Mucosa of stomach (tissue), 1 donor: ENCODE measurements around the gene AXDND1.

Source experiments
- H3K27me3 ChIP-seq: one replicate; pipeline ENCODE4 v1.7.0; 2013; ENCODE audit warnings: mild to moderate bottlenecking, low read length; ENCODE audit not compliant: control insufficient read depth, insufficient read depth
- H3K36me3 ChIP-seq: one replicate; pipeline ENCODE4 v1.7.0; 2013; ENCODE audit warnings: low read length; ENCODE audit not compliant: control insufficient read depth, insufficient read depth
- H3K4me1 ChIP-seq: one replicate; pipeline ENCODE4 v1.7.0; 2013; ENCODE audit warnings: mild to moderate bottlenecking, low read length; ENCODE audit not compliant: control insufficient read depth, insufficient read depth
- H3K4me3 ChIP-seq: one replicate; pipeline ENCODE4 v1.7.0; 2013; ENCODE audit warnings: low read length
- H3K9ac ChIP-seq: one replicate; pipeline ENCODE4 v1.7.0; 2013; ENCODE audit warnings: mild to moderate bottlenecking, low read length, moderate library complexity
- H3K9me3 ChIP-seq: one replicate; pipeline ENCODE4 v1.7.0; 2013; ENCODE audit warnings: mild to moderate bottlenecking, low read length, moderate library complexity; ENCODE audit not compliant: control insufficient read depth
- donor health status: Pancreatic carcinoma.

The AXDND1 gene

DNA sequence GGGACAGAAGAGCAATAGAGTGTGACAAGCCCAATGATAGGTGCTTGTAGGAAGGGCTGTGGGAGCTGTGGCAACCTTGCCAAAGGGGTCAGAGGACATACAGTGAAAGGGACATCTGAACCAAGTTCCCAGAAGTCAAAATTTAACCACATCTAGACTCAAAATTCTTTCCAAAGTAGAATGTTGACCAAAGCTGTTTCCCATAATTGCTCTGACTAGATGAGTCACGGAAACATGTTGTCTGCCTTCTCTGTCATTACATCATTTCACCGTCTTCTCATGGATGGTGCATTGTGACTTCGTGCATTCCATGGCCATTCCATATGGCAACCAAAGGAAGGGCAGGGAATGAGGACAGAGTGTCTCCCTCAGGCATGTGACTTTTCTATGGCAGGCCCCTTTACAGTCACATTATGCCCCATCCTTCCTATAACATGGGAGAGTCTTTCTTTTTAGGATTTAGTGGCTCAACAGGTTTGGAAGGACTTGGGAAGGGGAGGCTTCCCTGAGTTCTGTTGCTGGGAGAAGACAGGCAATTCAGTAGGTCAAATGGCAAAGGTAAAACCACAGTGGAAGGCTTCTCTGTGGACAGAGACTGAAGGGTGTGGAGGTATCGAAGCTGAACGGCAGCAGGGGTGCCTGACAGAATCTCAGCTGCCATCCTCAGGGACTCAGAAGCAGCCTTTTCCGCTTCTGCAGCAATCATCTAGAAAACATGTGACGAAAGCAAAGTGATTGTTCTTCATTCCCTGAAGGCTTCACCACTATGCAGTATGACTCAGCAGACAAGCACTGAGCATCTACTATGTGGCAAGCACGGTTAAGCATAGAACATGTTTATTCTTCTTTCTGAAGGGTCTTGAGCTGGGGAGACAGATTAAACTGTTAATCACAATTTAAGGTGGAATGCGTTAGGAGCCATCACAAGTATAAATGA lies 185.2 kb downstream of the AXDND1 start:
- peaks cover 5% of the 10 kb centered on the region for H3K4me1 ChIP-seq
- H3K9ac ChIP-seq, result no peak overlapping the region
- H3K36me3 ChIP-seq, result no peaks in the 10 kb centered on the region
- H3K27me3 ChIP-seq, result peaks cover 24% of the 10 kb centered on the region
- H3K9me3 ChIP-seq, result no peaks in the 10 kb centered on the region
- H3K4me3 ChIP-seq, result no peak overlapping the region

DNA sequence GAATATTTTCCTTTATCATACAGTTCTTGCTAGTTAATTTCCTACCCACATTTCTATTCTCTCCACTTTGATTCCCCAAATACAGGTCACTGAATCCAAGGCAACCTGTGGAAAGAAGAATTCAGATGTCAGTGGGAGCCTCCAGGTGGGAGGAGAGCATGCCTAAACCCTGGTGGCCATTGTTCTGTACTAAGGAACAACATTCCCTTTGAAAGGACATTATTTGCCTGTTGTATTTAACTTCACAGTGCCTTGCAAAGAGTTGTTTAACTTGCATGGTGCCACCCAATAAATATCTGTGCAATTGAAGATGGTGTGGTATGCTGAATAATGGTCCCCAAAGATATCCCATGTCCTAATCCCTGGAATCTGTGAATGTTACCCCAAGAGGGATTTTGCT lies 188.7 kb downstream of the AXDND1 start:
- Histone ChIP-seq H3K4me3 (no peak overlapping the region), H3K36me3 (no peaks in the 10 kb centered on the region), H3K9ac (no peak overlapping the region), H3K4me1 (peaks cover 2% of the 10 kb centered on the region), H3K27me3 (peaks cover 21% of the 10 kb centered on the region), H3K9me3 (no peaks in the 10 kb centered on the region)

DNA sequence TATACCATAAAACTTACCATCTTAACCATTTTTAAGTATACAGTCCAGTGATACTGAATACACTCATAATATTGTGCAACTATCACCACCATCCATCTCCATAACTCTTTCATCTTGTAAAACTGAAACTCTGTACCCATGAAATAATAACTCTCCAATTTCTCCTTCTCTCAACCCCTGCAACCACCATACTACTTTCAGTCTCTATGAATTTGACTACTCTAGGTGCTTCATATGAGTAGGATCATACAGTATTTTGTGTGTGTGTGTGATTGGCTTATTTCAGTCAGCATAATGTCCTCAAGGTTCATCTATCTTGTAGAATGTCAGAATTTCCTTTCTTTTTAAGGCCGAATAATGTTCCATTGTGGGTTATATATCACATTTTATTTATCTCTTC lies 192.3 kb downstream of the AXDND1 start:
- Histone ChIP-seq H3K36me3 (no peaks in the 10 kb centered on the region), H3K27me3 (peaks cover 24% of the 10 kb centered on the region), H3K4me3 (no peak overlapping the region), H3K4me1 (no peaks in the 10 kb centered on the region), H3K9me3 (no peaks in the 10 kb centered on the region), H3K9ac (no peak overlapping the region)

DNA sequence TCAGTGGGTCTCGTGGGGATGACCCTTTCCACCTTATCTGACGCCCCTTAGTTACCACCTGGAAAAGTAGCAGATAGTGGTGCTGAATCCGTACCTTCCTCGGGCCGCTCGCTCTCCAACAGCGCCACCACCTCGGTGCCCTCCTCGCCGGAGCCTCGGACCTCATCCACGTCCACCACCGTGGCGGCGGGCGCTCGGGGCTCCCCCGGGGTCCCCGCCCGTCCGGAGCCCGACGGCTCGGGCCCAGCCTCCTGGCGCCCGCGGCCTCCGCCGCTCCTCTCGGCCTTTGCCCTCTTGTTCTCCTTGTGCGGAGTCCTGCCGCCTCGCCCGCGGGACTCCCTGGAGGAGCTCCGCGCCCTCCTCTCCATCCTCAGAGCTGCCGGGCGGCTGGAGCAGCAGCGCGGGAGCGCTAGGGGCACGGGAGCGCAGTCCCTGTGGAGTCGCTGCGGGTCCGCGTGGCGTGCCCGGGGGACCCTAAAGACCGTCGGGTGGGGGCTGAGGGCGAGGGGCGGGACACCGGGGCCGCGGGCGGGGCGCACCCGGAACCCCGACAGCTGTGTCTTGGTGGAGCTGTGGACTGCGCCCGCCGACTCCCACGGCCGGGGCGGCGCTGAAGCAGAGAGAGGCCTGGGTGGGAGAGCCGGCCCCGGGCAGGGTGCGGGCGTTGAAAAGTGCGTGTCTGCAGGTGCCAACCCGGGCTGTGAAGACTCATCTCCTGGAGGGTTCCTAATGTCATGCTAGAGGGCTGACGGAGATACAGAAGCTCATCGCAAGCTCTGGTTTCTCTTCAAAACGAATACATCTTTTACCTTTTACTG lies 209.9 kb downstream of the AXDND1 start, which contains the start of gene NPHS2:
TSS of gene NPHS2 (minus strand) at position 452 of the 818 bp plus-strand sequence. CDS start at position 368, 84 bp downstream.
- no peak within 1 kb of the TSS for H3K4me3 ChIP-seq
- no peak within 1 kb of the TSS for H3K9ac ChIP-seq
- no peaks in the 10 kb centered on the region for H3K4me1 ChIP-seq
- no peaks in the 10 kb centered on the region for H3K9me3 ChIP-seq
- no peaks in the 10 kb centered on the region for H3K36me3 ChIP-seq
- H3K27me3 ChIP-seq, result peaks cover 38% of the 10 kb centered on the region

DNA sequence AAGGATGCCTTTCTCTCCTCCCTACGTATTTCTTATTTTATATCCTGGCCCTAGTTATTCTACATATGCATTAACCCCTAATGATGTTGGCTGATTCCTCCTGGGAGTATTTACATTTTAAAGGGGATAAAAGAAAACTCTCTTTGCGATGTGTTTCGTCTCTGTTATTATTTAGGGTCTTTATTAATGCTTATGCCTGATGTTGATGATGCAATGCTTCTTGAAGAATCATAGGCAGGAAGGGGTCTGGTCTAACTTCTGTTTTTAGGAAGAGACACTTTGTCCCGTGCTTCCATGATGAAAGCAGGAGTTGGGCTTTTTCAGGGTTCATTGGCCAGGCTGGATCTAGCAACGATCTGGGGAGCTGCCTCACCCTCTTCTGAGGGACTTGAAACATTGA lies 210.7 kb downstream of the AXDND1 start:
- Histone ChIP-seq H3K27me3 (peaks cover 38% of the 10 kb centered on the region), H3K9ac (no peak overlapping the region), H3K36me3 (no peaks in the 10 kb centered on the region), H3K9me3 (no peaks in the 10 kb centered on the region), H3K4me3 (no peak overlapping the region), H3K4me1 (no peaks in the 10 kb centered on the region)

DNA sequence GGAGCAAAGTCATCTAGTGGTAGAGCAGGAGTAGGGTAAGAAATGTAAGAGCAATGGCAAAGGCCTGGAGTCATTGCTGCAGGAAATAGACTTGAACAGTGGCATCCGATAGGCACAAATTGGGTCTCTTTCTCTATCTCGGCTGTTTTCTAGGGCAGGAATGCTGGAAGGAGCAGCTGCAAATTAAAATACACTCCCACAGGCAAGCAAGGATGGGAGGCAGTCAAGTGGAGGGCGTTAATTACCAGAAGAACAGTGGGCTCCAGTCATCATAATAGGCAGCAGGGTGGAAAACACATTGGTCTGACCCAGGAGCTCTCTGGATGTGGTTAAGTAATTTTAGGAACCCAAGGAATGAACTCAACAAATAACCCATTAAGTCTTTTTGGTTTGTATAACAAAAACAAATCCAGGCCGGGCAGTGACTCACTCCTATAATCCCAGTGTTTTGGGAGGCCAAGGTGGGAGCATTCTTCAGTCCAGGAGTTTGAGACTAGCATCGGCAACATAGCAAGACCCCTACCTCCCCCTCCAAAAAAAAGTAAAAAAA lies 218.1 kb downstream of the AXDND1 start:
- no peaks in the 10 kb centered on the region for H3K4me1 ChIP-seq
- no peaks in the 10 kb centered on the region for H3K9me3 ChIP-seq
- H3K9ac ChIP-seq, result no peak overlapping the region
- no peak overlapping the region for H3K4me3 ChIP-seq
- peaks cover 13% of the 10 kb centered on the region for H3K27me3 ChIP-seq
- no peaks in the 10 kb centered on the region for H3K36me3 ChIP-seq

DNA sequence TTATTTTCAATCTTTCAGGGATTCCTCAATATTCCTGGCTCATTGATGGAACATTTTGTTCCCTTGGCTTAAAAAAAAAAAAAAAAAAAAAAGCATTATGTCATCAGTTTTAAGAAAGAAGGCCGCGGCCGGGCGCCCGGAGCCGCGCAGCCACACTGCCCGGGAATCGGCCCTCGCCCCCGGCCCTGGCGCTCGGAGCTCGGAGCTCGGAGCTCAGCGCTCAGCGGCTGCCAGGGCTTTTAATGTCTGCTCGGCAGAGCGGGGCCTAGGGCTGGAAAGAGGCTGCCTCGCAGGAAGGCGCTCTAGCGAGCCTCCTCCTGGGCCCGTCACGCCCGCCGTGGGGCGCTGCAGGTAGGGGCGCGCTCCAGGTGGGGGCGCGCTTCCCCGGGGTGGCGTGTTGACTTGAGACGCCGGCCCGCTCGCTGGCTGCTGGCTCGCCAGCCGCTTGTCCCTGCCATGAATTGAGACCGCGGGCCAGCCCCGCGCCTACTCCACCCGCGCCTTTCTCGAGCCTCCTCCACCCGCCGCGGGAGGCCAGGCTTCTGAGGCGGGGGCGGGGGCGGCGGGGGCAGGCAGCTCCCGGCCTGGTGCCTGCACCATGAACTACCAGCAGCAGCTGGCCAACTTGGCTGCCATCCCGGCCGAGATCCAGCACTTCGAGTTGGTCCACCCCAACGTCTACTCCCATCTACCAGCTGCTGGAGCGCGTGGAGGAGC lies 220.5 kb downstream of the AXDND1 start:
- H3K9me3 ChIP-seq, result no peaks in the 10 kb centered on the region
- peaks cover 3% of the 10 kb centered on the region for H3K4me1 ChIP-seq
- peak overlapping the region; percentile 19 for H3K9ac ChIP-seq
- no peaks in the 10 kb centered on the region for H3K36me3 ChIP-seq
- H3K27me3 ChIP-seq, result peaks cover 13% of the 10 kb centered on the region
- H3K4me3 ChIP-seq, result no peak overlapping the region

DNA sequence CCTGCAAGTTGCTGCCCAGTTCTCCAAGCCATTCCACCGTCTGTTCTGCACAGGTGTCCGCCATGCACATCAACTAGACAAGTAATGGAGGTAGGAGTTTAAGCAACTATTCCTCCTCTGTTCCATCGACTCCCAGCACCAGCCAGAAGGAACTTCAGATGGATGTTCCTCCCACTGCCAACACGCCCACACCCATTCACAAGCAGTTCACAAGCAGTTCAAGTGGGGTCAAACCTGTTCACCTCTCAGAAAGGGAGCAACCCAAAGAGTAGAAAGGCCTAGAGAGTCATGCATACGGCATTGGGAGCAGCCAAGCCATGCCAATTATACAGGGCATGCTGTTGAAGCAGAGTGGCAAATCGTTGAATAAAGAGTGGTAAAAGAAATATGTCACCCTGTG lies 221.6 kb downstream of the AXDND1 start:
- Histone ChIP-seq H3K27me3 (peaks cover 5% of the 10 kb centered on the region), H3K4me1 (peaks cover 5% of the 10 kb centered on the region), H3K9me3 (no peaks in the 10 kb centered on the region), H3K4me3 (no peak overlapping the region), H3K9ac (no peak overlapping the region), H3K36me3 (no peaks in the 10 kb centered on the region)

DNA sequence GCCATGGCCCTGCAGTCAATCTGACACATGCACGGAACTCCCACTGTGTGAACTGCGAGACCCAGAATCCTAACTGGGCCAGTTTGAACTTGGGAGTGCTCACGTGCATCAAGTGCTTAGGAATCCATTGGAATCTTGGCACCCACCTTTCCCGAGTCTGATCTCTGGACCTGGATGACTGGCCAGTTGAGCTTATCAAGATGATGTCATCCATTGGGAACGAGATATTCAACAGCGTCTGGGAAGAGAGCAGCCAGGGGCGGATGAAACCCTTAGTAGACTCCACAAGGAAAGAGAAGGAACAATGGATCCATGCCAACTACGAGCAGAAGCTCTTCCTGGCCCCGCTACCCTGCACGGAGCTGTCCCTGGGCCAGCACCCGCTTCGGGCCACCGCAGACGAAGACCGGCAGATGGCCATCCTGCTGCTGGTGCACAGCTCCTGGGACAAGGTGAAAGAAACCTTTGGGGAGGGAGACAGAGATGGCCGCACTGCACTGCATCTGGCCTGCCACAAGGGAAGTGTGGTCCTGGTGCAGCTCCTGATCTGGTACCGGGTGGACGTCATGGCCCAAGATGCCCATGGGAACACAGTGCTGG lies 222.8 kb downstream of the AXDND1 start:
- H3K4me1 ChIP-seq, result peaks cover 5% of the 10 kb centered on the region
- H3K9me3 ChIP-seq, result no peaks in the 10 kb centered on the region
- H3K4me3 ChIP-seq, result no peak overlapping the region
- peaks cover 5% of the 10 kb centered on the region for H3K27me3 ChIP-seq
- no peak overlapping the region for H3K9ac ChIP-seq
- H3K36me3 ChIP-seq, result no peaks in the 10 kb centered on the region

DNA sequence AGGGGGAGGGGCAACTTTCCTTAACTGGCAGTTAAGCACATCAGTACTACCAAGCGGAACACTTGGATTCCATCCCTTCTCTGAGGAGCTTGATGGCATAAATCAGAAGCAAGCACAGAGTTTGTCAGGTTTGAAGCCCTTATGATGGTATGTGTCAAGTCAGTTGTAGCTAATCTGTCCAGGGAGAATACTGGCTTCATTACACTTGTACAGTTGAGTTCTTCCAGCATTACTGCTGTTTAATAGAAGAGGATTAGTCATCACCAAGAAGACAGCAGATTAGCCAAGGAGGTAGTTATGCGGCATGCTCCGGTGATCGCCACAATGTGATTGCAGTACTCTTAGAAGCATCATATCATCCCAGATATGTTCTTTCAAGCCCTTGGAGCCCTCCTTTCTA lies 223.7 kb downstream of the AXDND1 start:
- Histone ChIP-seq H3K36me3 (no peaks in the 10 kb centered on the region), H3K27me3 (peaks cover 5% of the 10 kb centered on the region), H3K9me3 (no peaks in the 10 kb centered on the region), H3K4me3 (no peak overlapping the region), H3K4me1 (peaks cover 5% of the 10 kb centered on the region), H3K9ac (no peak overlapping the region)

DNA sequence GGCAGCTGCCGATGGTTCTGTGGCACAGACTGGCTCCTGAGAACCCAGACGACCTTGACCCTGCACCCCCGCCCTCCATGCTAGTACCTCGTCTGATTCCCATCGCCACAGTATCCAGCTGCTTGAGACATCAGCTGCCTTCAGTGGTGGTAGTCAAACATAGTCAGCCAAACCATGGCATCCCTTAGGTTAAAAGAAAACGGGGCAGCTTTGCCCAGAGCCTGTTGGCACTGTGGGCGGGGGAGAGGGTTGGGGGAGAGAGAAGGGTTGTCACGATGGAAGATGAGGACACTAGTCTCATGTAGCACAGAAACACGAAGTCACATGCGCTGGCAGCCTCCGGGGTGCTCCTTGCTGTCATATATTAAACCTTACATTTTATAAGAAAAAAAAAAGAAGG lies 224.9 kb downstream of the AXDND1 start:
- Histone ChIP-seq H3K4me3 (no peak overlapping the region), H3K4me1 (peaks cover 5% of the 10 kb centered on the region), H3K36me3 (no peaks in the 10 kb centered on the region), H3K27me3 (no peaks in the 10 kb centered on the region), H3K9ac (no peak overlapping the region), H3K9me3 (no peaks in the 10 kb centered on the region)
